Spleen (tissue), 7 donors: ENCODE data around the gene MSN.

ENCODE experiments used
- POLR2A ChIP-seq, 3 donors: fragments of 450-650 bp; IDR thresholded peaks; one replicate each; pipeline ENCODE4 v1.5.1; 2017; ENCODE audit warnings: antibody characterized with exemption in 3 of 3, mild to moderate bottlenecking in 1 of 3
- POLR2AphosphoS5 ChIP-seq, 3 donors: sonication (generic); formaldehyde crosslinking; IDR thresholded peaks; one replicate each; pipeline ENCODE4 v1.5.1; 2017; ENCODE audit warnings: antibody characterized with exemption in 3 of 3
- TF ChIP-seq, protein P1 (sequence below), 11 experiments: fragments of 200-600 bp in 7 of 11; fragments of 450-650 bp in 4 of 11; sonication (generic) in 4 of 11; IDR thresholded peaks in 8 of 11; conservative IDR thresholded peaks in 3 of 11; 1 replicate in 7 of 11; 2 replicates in 4 of 11; pipeline versions ENCODE4 v1.4.0 to v1.8.0; 2016 to 2021; ENCODE audit warnings: antibody characterized with exemption in 11 of 11, inconsistent platforms in 4 of 11, mild to moderate bottlenecking in 1 of 11
- donor health status: DM: no; HTN: no; CAD: no; lungs with moderate emphysema.
- donor health status: DM: no; HTN: no; CAD: no.
- donor health status: DM: no; HTN: no; CAD: no.

DNA sequence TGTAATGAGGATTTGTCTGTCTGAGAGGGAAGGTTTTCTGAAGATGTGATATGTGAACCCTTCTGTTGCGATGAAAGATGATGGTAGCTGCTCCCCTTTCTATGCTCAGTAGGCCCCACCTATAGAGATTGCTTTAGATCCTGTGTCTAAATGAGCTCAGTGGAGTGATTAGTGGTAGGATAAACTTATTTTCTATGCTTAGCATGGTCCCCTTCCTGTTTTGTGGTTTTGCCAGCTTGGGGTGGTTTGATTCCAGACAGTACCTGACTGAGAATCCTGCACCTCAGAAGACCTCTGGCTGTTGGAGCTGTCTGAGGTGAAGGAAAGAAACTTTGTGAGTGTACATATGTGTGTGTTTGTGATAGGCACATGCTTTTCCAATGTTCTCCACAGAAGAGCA, 17.7 kb downstream of the MSN start:
- TF ChIP-seq, protein P1, sequence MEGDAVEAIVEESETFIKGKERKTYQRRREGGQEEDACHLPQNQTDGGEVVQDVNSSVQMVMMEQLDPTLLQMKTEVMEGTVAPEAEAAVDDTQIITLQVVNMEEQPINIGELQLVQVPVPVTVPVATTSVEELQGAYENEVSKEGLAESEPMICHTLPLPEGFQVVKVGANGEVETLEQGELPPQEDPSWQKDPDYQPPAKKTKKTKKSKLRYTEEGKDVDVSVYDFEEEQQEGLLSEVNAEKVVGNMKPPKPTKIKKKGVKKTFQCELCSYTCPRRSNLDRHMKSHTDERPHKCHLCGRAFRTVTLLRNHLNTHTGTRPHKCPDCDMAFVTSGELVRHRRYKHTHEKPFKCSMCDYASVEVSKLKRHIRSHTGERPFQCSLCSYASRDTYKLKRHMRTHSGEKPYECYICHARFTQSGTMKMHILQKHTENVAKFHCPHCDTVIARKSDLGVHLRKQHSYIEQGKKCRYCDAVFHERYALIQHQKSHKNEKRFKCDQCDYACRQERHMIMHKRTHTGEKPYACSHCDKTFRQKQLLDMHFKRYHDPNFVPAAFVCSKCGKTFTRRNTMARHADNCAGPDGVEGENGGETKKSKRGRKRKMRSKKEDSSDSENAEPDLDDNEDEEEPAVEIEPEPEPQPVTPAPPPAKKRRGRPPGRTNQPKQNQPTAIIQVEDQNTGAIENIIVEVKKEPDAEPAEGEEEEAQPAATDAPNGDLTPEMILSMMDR (IDR thresholded peaks at IDR 0.05 in 8 of 11, conservative IDR thresholded peaks at IDR 0.05 in 3 of 11): no peak
- TF ChIP-seq POLR2A (IDR thresholded peaks at IDR 0.05) (no peak), POLR2AphosphoS5 (IDR thresholded peaks at IDR 0.05) (no peak)
